G401.6 (cell line): ENCODE data around the gene NTN1.

Experiments used
- FAIRE-seq: peaks from 2 replicates; lab custom pipeline; 2012; peaks lifted over from hg19 to GRCh38; lab: Jason Lieb, UNC

Gene NTN1

GRCh38 chr17:9167379-9167778 lies 146.1 kb downstream of the NTN1 start:
- no peak for FAIRE-seq

GRCh38 chr17:9169116-9169515 lies 147.8 kb downstream of the NTN1 start:
- FAIRE-seq: no peak

- no peak for FAIRE-seq
Measured at GRCh38 chr17:9170336-9170735, 149.0 kb downstream of the NTN1 start.

GRCh38 chr17:9170853-9171252 lies 149.5 kb downstream of the NTN1 start:
- FAIRE-seq: no peak

- no peak for FAIRE-seq
Measured at GRCh38 chr17:9173386-9173983, 152.2 kb downstream of the NTN1 start.

- no peak for FAIRE-seq
Measured at GRCh38 chr17:9174312-9174711, 153.0 kb downstream of the NTN1 start.

- FAIRE-seq: no peak
Measured at GRCh38 chr17:9174779-9175574, 153.7 kb downstream of the NTN1 start.

- FAIRE-seq: no peak
Measured at GRCh38 chr17:9175700-9176467, 154.6 kb downstream of the NTN1 start.

- no peak for FAIRE-seq
Measured at GRCh38 chr17:9177212-9177611, 155.9 kb downstream of the NTN1 start.

- no peak for FAIRE-seq
Measured at GRCh38 chr17:9178319-9178718, 157.0 kb downstream of the NTN1 start.

GRCh38 chr17:9179602-9180001 lies 158.3 kb downstream of the NTN1 start:
- no peak for FAIRE-seq

- no peak for FAIRE-seq
Measured at GRCh38 chr17:9181640-9182039, 160.3 kb downstream of the NTN1 start.

- FAIRE-seq: no peak
Measured at GRCh38 chr17:9183306-9183705, 162.0 kb downstream of the NTN1 start.

GRCh38 chr17:9185142-9185541 lies 163.8 kb downstream of the NTN1 start:
- FAIRE-seq: no peak

- no peak for FAIRE-seq
Measured at GRCh38 chr17:9185688-9186284, 164.5 kb downstream of the NTN1 start.

- FAIRE-seq: no peak
Measured at GRCh38 chr17:9187828-9188227, 166.5 kb downstream of the NTN1 start.

- no peak for FAIRE-seq
Measured at GRCh38 chr17:9188367-9188766, 167.1 kb downstream of the NTN1 start.

- FAIRE-seq: no peak
Measured at GRCh38 chr17:9189870-9190269, 168.6 kb downstream of the NTN1 start.

- FAIRE-seq: no peak
Measured at GRCh38 chr17:9192010-9192409, 170.7 kb downstream of the NTN1 start.

GRCh38 chr17:9195411-9195810 lies 174.1 kb downstream of the NTN1 start:
- no peak for FAIRE-seq

GRCh38 chr17:9195961-9196670 lies 174.8 kb downstream of the NTN1 start:
- FAIRE-seq: no peak
